Activated T-cell treated with anti-CD3 and anti-CD28 coated beads for 1 hour (primary cell): ENCODE results near the gene CACNA1C.
"Not testable (repeated sequence)": the region's sequence is repeated elsewhere in the genome, so short reads cannot be mapped to it uniquely, and the experiment has no call there.

ENCODE experiments used
- DNase-seq: peaks from one replicate; pipeline ENCODE4 v3.0.0-alpha.2; 2020; ENCODE audit warnings: low read depth

Gene CACNA1C

GRCh38 chr12:2076196-2076570 is 23.4 kb downstream of the CACNA1C start:
- DNase-seq: no peak

- no peak for DNase-seq
Measured at GRCh38 chr12:2076728-2077127, 23.9 kb downstream of the CACNA1C start.

- DNase-seq: no peak
Measured at GRCh38 chr12:2080604-2081003, 27.8 kb downstream of the CACNA1C start.

GRCh38 chr12:2082321-2082720 is 29.5 kb downstream of the CACNA1C start:
- DNase-seq: no peak

GRCh38 chr12:2083008-2083407 is 30.2 kb downstream of the CACNA1C start:
- DNase-seq: no peak

DNA sequence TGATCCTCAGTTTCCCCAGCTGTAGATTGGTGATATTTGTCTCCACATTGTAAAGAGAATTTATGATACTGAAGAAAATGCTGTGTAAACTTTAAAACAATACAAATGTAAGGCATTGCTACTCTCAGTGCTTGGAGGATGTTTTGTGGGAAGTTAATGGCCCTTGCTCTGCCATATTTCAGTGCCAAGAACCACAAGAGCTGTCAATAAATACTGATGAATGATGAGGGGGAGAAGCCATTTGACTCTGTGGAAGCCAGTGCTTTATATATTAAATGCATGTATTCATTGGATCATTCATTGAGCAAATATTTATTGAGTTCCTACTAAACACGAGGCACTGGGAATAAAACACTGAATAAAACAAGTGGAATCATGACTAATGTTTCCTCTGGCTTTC is 30.8 kb downstream of the CACNA1C start:
- DNase-seq: no peak

- DNase-seq: no peak
Measured at GRCh38 chr12:2084553-2085296, 31.9 kb downstream of the CACNA1C start.

- no peak for DNase-seq
Measured at GRCh38 chr12:2092354-2092753, 39.6 kb downstream of the CACNA1C start.

- DNase-seq: no peak
Measured at GRCh38 chr12:2092890-2093289, 40.1 kb downstream of the CACNA1C start.

- DNase-seq: no peak
Measured at GRCh38 chr12:2094597-2094996, 41.8 kb downstream of the CACNA1C start.

DNA sequence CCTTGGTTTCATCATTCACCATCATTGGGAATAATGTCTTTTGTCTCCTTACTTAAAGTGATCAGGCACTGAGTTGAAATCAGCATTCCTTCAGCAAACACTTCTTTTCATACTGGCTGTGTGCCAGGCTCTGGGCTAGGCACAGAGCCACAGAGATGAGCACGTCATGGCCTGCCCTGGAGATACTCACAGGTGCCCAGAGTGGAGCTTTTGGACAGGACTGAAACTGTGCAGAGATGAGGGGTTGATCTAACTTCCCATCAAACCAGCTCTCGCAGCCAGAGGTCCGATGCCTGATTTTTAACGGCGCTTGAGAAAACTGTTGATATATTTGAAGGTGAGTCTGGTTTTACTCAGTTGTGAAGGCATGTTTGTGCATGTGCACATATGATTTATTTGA is 43.1 kb downstream of the CACNA1C start:
- DNase-seq: no peak

- DNase-seq: no peak
Measured at GRCh38 chr12:2097617-2098016, 44.8 kb downstream of the CACNA1C start.

DNA sequence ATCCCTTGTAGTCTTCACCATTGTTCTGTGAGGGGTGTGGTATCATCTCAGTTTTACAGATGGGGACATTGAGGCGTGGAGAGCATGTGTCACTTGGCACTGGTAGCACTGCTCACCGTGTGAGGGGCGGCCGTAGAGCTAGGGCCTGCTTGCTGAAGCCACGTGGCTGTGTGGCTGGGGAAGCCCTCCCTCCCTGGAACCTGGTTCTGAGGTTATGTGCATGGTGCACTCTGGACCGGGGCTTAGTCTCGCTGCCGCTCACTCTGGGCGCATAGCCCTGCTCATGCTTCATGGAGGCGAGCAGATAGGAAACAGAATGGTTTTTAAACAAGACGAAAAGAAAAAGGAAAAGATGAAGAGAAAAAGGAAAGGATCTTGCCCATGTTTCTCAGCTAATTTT is 46.1 kb downstream of the CACNA1C start:
- no peak for DNase-seq

DNA sequence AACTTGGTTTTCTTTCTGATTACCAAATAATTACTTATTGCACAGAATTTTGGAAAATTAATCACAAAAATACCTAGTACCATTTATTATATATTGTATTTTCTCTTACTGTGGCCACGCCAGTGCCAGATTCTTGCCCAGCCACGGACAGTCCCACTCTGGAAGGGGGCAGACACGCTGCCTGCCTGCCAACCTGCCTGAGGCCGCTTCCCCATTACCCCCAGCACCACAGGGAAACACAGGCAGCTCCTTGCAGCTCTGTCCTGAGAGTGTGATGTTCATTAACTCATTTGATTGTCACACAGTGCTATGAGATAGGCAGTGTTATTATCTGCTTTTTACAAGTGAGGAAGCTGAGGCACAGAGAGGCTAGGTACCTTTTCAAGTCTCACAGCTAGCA is 46.8 kb downstream of the CACNA1C start:
- DNase-seq: no peak

DNA sequence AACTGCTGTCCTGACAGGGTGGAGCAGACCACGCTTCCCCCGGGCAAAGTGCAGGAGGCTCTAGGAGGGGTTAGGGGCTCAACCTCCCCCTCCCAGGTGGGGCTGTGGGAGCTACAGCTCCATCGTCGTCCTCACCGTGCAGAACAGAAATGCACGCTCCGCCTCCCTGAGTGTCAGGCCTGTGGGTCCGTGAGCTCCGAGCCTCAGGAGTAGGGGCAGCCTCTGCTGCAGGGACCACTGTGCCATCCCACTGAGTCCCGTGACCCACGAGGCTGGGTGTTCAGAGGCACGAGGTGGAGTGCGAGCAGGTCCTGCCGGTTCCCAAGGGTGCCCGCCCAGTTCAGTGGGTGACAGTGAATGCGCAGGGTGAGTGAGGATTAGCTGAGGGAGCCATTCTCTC is 48.6 kb downstream of the CACNA1C start:
- DNase-seq: no peak

- no peak for DNase-seq
Measured at GRCh38 chr12:2101771-2102170, 49.0 kb downstream of the CACNA1C start.

DNA sequence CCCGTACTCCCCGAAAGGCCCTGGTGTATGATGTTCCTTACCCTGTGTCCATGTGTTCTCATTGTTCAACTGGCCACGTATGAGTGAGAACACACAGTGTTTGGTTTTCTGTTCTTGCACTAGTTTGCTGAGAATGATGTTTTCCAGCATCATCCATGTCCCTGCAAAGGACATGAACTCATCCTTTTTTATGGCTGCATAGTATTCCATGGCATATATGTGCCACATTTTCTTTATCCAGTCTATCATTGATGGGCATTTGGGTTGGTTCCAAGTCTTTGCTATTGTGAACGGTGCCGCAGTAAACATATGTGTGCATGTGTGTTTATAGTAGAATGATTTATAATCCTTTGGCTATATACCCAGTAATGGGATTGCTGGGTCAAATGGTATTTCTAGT is 49.9 kb downstream of the CACNA1C start:
- DNase-seq: not testable (repeated sequence)

DNA sequence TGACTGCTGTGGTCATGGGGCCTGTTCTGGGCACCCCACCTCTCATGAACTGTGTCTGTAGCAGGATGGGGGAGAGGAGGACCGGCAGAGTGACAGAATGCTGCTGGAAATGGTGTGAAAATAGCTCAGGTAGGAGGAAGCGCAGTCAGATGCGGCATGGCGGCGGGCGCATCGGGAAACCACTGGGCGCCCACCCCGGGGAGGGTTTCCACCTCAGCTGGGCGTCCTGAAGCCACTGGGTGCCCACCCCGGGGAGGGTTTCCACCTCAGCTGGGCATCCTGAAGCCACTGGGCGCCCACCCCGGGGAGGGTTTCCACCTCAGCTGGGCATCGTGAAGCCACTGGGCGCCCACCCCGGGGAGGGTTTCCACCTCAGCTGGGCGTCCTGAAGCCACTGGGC is 52.6 kb downstream of the CACNA1C start:
- not testable (repeated sequence) for DNase-seq

DNA sequence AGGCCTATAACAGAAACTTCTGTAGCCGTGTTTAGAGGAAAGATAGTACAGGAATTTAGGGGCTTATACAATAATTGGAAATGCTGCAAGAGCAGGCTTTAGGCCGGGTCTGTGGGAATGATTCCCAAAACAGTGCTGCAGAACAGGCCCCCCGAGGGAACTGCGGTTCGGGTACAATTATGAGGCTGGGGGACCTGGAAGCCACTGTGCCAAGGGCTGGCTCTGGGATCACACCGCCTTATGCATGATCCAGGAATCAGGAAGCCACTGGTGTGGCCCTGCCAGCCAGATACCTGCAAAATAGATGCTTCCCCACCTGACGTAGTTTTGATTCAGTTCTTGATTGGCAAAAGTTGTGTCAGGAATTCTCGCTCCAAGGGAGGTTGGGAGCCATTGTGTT is 55.4 kb downstream of the CACNA1C start:
- DNase-seq: no peak

GRCh38 chr12:2108975-2109671 is 56.3 kb downstream of the CACNA1C start:
- DNase-seq: no peak

GRCh38 chr12:2110127-2110526 is 57.3 kb downstream of the CACNA1C start:
- DNase-seq: no peak

- no peak for DNase-seq
Measured at GRCh38 chr12:2110849-2111566, 58.2 kb downstream of the CACNA1C start.

DNA sequence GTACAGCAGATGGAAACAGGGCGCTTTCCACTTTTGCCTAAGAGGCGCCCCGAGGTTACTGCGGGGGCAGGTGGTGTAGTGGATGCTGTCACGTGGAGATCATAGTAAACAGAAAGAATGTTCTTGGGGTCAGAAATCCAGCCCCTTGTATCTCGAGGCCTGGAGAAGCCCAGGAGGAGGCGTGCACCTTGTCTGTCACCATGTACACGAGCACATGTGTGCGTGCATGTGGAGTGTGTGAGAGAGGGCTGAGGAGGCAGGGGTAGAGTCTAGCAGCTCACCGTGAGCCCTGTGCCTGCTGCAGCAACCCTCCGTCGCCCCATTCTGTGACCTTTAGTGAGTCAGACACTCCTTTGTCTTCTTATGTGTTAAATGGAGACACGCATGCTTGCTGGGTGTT is 59.0 kb downstream of the CACNA1C start:
- no peak for DNase-seq
